BE2C (cell line): Measurements from ENCODE around the gene MS4A6E.

Source experiments
- DNase-seq: peaks from one replicate; pipeline ENCODE4 v3.0.0-alpha.2; 2020
- H3K27me3 ChIP-seq: fragments of 250-450 bp; sonication (Bioruptor Pico); 2 replicates; pipeline ENCODE4 v1.5.1; 2020; ENCODE audit warnings: mild to moderate bottlenecking
- H3K36me3 ChIP-seq: fragments of 250-450 bp; sonication (Bioruptor Pico); 2 replicates; pipeline ENCODE4 v1.5.1; 2020; ENCODE audit warnings: mild to moderate bottlenecking
- H3K4me1 ChIP-seq: fragments of 250-450 bp; sonication (Bioruptor Pico); 2 replicates; pipeline ENCODE4 v1.5.1; 2020
- H3K4me3 ChIP-seq: 2 replicates; pipeline ENCODE4 v1.5.1; 2011; ENCODE audit warnings: low read depth, low read length
- H3K9me3 ChIP-seq: fragments of 250-450 bp; sonication (Bioruptor Pico); 2 replicates; pipeline ENCODE4 v1.5.1; 2020
- CTCF ChIP-seq: IDR thresholded peaks from 2 replicates; pipeline ENCODE4 v1.5.1; 2012; ENCODE audit warnings: mild to moderate bottlenecking, low read depth, low read length

MS4A6E gene

GRCh38 chr11:60328460-60328859 lies 1.4 kb downstream of the MS4A6E start:
- DNase-seq: no peak
- H3K4me3 ChIP-seq: no peak overlapping the region
- no peaks in the 10 kb centered on the region for H3K4me1 ChIP-seq

GRCh38 chr11:60332846-60333245 lies 5.8 kb downstream of the MS4A6E start:
- Histone ChIP-seq H3K4me3 (no peak overlapping the region), H3K9me3 (no peaks in the 10 kb centered on the region), H3K27me3 (no peaks in the 10 kb centered on the region), H3K36me3 (no peaks in the 10 kb centered on the region), H3K4me1 (no peaks in the 10 kb centered on the region)
- no peak for DNase-seq
- TF ChIP-seq CTCF: no peak

More at GRCh38 chr11:60328460-60328859, 1.4 kb downstream of the MS4A6E start:
- no peak for TF ChIP-seq CTCF
- H3K9me3 ChIP-seq: no peaks in the 10 kb centered on the region
- H3K27me3 ChIP-seq: no peaks in the 10 kb centered on the region
- H3K36me3 ChIP-seq: no peaks in the 10 kb centered on the region

GRCh38 chr11:60334005-60334620 lies 7.1 kb downstream of the MS4A6E start:
- DNase-seq: peak; percentile 39
- Histone ChIP-seq H3K9me3 (no peaks in the 10 kb centered on the region), H3K27me3 (no peaks in the 10 kb centered on the region), H3K4me3 (no peak overlapping the region), H3K4me1 (no peaks in the 10 kb centered on the region), H3K36me3 (no peaks in the 10 kb centered on the region)
- peak; percentile 62 for TF ChIP-seq CTCF

DNA sequence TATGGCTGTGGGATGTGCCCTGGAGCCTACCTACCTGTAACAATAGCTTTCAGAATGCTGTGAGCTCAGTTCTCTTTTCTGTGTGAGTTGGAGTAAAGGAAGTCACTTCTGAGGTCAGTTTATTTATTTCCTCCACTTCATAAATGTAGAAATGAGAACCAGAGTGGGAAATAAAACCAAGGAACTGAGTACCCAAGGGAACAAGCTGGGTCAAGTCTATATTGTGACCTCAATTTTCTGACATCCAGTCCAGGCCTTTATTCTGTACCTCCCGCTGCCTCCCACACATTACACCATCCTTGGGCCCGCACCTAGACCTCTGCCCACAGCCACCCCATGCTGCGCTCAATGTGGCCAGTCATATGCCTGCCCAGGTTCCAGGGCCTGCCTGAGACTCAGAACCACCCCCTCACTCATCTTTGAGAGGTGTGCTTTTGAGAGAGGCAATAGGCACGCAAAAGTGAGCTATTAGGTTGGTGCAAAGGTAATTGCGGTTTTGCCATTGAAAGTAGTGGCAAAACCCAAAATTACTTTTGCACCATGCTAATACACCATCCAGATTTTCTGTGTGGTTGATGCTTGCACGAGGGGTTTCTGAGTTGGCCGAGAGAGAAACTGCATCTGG lies 9.8 kb downstream of the MS4A6E start:
- Histone ChIP-seq H3K36me3 (no peaks in the 10 kb centered on the region), H3K4me3 (no peak overlapping the region), H3K4me1 (no peaks in the 10 kb centered on the region), H3K27me3 (no peaks in the 10 kb centered on the region), H3K9me3 (no peaks in the 10 kb centered on the region)
- no peak for DNase-seq
- TF ChIP-seq CTCF: no peak

DNA sequence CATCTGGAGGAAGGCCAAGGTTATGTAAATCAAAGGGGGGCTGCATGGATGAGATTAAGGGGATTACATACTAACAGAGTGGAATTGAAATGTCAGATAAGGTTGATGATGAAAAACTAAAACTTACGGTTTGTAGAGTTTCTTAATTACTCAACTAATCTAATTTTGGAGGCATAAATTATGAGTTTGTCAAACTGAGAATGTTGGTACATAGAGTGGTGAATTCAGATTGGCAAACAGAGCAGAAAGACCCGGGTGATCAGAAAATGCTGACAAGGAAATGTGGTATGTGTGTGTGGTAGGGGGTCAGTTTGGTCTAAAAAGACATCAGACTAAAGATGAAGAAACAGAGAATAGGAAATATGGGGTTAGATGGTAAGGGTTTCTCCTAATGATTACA lies 11.0 kb downstream of the MS4A6E start:
- no peak overlapping the region for H3K4me3 ChIP-seq
- no peaks in the 10 kb centered on the region for H3K9me3 ChIP-seq
- no peak for DNase-seq
- TF ChIP-seq CTCF: no peak
- H3K27me3 ChIP-seq: no peaks in the 10 kb centered on the region
- no peaks in the 10 kb centered on the region for H3K36me3 ChIP-seq
- H3K4me1 ChIP-seq: no peaks in the 10 kb centered on the region

- H3K36me3 ChIP-seq: no peaks in the 10 kb centered on the region
- H3K4me3 ChIP-seq: no peak overlapping the region
- no peaks in the 10 kb centered on the region for H3K27me3 ChIP-seq
- no peaks in the 10 kb centered on the region for H3K4me1 ChIP-seq
- TF ChIP-seq CTCF: no peak
- no peak for DNase-seq
- H3K9me3 ChIP-seq: no peaks in the 10 kb centered on the region
Measured at GRCh38 chr11:60339356-60339755, 12.3 kb downstream of the MS4A6E start.
